Erythroblast (primary cell): ENCODE data around the gene ATOSA.

ENCODE experiments used
- GATA1 ChIP-seq: IDR thresholded peaks from 2 replicates; pipeline ENCODE4 v1.6.1; 2011; ENCODE audit warnings: low read depth, mild to moderate bottlenecking, control low read depth, low read length, moderate library complexity
- POLR2A ChIP-seq: IDR thresholded peaks from 2 replicates; pipeline ENCODE4 v1.6.1; 2011; ENCODE audit warnings: mild to moderate bottlenecking, low read length

GRCh38 chr15:52673312-52673711 is 5.9 kb downstream of the ATOSA start:
- TF ChIP-seq POLR2A (no peak), GATA1 (no peak)
